ENCODE data around the gene LGALS3BP.
"Not testable (repeated sequence)": the region's sequence is repeated elsewhere in the genome, so short reads cannot be mapped to it uniquely, and the experiment has no call there.

The LGALS3BP gene

GRCh38 chr17:78963378-78963777, 16.3 kb downstream of the LGALS3BP start:
- DNase-seq (ENCODE audit: low read depth) = no peak

DNA sequence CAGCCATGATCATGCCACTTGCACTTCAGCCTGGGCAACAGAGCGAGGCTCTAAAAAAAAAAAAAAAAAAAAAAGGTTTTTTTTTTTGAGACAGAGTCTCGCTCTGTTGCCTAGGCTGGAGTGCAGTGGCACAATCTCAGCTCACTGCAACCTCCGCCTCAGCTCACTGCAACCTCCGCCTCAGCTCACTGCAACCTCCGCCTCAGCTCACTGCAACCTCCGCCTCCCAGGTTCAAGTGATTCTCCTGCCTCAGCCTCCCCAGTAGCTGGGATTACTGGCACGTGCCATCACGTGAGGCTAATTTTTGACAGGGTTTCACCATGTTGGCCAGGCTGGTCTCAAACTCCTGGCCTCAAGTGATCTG, 16.8 kb downstream of the LGALS3BP start:
- not testable (repeated sequence) for DNase-seq (ENCODE audit: low read depth)

DNA sequence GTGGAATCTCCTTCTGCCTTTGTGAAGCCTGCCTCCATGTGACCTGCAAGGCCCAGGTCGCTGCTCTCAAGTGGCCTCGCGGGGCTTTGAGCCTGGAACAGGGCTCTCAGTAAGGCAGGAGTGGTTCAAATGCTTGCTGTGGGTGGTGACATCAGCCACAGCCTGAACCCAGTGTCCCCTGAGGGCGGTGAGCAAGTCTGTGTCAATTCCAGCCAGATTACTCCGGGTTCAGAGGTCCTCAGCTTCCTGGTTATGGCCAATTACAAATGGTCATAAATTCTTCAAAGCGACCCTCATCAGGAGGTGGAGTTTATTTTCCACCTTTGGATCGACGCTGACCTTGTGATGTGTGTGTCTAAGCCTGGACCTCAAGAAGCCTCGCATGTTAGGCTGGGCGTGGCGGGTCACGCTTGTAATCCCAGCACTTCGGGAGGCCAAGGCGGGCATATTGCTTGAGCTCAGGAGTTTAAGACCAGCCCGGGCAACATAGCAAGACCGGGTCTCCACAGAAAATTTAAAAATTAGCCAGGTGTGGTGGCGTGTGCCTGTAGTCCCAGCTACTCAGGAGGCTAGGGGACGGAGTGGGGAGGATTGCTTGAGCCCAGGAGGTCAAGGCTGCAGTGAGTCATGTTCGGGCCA, 17.3 kb downstream of the LGALS3BP start:
- no peak for DNase-seq (ENCODE audit: low read depth)

DNA sequence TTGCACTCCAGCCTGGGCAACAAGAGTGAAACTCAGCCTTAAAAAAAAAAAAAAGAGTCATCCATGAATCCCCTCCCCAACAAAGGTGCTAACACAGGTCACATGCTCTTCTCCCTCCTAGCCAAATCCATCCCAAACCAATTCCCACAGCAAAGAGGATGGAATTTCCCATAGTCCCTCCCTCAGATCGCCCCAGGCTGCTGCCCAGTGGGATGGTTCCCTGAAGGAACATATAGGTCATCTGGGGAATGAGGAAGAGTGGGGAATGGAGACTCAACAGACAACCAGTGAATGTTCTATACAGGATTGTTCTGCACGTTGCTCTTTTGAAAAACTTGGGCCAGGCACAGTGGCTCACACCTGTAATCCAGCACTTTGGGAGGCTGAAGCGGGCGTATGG, 18.2 kb downstream of the LGALS3BP start:
- DNase-seq (ENCODE audit: low read depth) = no peak

DNA sequence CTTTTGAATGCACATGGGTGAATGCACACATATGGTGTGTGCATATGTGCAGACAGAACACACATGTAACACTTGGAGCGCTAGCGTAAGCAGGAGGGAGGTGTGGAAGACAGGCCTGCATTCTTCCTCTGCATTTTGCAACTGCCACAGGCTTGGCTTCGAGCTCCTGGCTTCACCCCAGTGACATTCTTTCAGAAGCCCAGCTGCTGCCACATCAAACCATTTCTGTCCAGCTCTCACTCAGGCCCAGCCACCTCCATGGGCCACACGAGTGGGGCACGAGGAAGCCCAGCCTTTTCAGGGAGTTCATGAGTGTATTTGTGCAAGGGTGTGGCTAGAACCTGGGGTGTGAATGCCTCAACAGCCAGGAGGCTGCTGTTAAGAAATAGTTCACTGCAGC, 18.8 kb downstream of the LGALS3BP start:
- DNase-seq (ENCODE audit: low read depth) = no peak

DNA sequence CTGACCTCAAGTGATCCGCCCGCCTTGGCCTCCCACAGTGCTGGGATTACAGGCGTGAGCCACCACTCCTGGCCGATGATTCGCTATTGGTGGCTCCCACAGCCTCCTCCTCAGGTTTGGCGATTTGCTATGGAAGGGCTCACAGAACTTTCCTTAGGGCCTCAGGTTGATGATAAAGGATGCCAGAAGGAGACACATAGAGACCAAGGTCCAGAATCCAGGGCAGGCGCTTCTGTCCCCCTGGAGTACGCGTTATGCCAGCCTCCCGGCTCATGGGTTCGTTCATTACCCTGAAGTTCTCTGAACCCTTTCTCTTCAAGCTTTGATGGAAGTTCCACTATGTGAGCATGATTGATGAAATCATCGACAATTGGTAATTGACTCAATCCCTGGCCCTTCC, 19.9 kb downstream of the LGALS3BP start:
- no peak for DNase-seq (ENCODE audit: low read depth)

DNA sequence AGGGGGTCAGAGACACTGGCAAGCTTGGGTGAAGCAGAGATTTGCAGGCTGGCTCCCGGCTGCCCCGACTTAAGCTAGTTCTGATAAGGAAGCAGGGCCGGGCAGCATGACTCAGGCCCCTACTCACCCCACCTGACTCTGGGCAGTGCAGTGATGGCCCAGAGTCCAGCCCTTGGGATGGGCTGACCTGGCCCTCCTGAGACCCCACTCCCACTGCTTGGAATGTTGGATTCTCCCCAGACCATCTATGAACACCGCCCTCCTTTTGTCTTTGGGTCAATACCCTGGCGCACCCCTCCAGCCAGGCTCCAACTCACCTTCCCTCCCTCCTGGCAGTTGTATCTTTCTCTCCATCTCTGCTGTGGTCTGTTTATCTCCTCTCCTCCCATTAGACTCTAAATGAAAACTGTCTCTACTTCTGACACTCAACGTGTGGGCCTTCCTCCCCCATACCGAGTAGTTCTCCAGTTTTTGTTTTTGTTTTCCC, 21.0 kb downstream of the LGALS3BP start:
- no peak for DNase-seq (ENCODE audit: low read depth)

DNA sequence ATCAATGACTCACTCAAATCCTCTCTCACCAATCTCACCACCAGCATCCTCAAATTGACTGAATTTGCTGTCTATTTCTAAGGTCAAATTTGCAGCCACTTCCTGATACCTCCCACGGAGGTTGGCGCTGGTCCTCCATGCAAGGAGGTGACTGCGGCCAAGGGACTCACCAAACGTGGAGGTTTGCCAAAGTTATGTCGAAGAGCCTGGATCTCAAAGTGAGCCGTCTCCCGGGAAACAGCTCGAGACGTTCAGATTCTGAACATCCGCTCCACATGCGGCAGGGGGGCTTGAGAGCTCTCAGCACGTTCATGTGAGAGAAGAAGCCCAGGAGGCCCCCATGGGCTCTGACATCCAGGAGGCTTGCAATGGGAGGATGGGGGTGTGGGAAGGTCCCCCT, 22.6 kb downstream of the LGALS3BP start:
- no peak for DNase-seq (ENCODE audit: low read depth)

- no peak for DNase-seq (ENCODE audit: low read depth)
These were observed 23.5 kb downstream of the LGALS3BP start for GRCh38 chr17:78956254-78956653.

DNA sequence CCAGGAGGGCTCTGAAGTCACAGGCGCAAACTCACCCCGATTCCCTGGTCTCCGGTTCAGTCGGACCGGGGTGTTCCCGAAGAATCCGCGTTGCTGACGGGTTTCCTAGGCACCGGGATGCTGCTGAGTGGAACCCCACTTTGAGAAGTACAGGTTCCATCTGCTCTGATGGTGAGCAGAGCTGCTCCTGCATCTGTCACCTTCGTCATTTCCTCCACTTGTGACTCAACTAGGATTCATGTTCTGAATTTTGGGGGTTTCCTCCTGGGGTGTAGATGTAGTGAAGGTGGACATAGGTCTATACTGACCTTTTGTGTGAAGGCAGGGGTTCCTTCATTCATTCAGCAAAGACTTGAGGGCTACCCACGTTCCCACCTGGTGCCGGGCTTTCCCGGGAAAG, 25.0 kb downstream of the LGALS3BP start:
- DNase-seq (ENCODE audit: low read depth) = no peak

GRCh38 chr17:78953356-78954350, 26.1 kb downstream of the LGALS3BP start:
- no peak for DNase-seq (ENCODE audit: low read depth)

DNA sequence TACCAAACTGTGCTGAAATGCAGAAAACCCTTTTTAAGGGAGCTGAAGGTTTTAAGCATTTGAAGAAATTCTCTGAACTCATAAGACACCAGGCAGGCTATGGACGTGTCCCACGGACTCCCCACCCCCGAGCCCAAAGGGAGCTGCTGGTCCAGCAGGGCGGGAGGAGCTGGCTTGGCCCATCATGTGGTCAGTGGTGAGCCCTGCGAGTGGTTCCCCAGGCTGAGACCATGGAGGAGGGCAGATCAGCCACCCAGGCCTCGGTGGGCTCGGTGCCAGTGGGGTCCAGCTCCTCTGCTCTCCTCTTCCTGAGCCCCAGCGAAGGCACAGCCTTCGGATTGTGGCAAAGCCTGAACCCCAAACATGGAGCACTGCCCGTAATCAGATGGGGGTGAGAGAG, 27.0 kb downstream of the LGALS3BP start:
- no peak for DNase-seq (ENCODE audit: low read depth)

DNA sequence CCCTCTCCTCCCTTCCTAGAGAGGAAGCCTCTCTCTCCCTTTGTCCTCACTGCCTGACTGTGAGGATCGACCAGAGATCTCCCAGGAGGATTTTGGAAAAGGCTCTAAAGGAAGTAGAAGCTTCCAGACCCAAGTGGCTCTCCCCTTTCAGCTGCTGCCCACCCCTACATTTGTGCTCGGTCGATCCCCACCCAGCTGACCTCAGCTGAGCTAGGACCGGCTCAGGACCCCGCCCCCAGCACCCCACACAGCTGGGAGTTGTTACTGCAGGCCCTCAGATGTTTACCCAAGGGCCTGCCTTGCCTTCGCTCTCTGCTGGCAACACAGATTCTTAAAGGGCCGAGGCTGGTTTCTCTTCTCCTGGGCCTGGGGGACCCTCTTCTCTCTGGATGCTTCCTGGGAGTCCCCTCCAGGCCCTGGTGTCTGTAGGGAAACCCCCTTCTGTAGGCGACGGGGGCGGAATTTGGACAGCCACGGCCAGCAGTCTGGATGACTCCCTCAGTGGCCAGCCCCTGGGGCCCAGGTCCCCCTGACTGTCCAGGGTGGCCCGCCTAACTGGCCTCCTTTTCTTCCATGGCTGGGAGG, 27.7 kb downstream of the LGALS3BP start:
- DNase-seq (ENCODE audit: low read depth) = no peak

DNA sequence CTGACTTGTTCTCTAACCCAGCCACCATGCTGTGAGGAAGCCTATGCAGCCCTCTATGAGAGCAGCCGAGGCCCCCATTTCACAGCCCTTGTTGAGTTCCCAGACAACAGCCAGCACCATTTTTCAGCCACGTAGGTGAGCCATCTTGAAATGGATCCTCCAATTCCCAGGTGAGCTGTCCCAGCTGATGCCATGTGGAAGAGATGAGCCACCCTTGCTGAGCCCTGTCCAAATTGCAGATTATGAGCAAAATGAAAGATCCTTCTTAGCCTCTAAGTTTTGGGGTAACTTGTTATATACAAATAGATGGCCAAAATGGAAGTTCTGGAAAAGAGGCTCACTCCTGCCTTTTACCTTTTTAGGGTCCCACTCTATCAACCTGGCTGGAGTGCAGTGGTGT, 28.9 kb downstream of the LGALS3BP start:
- no peak for DNase-seq (ENCODE audit: low read depth)

DNA sequence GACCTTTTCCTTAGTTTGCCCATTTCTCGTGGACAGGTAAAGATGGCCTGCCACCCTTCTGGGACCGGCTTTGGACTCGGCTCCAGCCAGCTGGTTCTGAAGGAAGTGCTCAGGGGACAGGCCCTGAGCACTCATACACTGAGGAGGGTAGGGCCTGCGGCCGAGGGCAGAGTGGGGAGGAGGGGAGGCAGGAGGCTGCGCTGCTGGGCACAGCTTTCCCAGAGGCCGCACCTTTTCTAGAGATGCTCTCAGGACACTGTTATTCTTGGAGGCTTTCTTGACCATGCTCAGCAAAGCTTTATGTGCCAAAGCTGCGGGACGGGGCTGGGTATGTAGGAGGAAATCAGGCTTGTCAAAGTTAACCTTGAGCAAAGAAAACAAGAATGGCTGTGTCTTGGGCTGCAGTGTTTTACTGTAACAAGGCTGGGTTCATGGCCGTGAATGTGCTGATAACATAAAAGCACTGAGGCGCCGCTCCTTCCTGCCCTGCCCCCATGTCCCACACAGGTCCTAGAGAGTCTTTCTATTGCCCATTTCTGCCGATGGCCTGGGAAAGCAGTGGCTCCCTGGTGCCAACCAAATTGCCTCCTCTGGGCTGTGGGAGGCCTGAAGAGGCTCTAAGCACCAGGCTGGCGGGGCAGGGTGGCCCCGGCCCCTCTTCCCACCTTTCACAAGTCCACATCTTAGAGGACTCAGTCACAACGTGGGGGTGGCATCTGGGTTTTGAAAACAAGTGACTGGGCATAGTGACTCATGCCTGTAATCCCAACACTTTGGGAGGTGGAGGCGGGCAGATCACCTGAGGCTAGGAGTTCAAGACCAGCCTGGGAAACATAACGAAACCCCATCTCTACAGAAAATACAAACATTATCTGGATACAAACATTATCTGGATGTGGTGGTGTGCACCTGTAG, 32.2 kb downstream of the LGALS3BP start:
- DNase-seq (ENCODE audit: low read depth) = no peak

DNA sequence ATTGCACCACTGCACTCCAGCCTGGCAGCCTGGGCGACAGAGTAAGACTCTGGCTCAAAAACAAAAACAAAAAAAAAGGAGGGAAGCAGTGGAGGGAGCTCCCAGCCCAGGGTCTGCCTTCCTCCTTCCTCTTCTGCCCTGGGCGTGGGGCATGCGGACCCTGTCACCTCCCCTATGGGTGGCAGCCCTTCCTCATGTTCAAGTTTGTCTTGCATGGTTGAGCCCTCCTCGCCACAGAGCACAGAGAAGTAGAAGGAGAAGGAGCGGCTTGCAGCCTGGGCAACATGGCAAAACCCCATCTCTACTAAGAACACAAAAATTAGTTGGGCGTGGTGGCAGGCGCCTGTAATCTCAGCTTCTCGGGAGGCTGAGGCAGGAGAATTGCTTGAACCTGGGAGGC, 33.1 kb downstream of the LGALS3BP start:
- DNase-seq (ENCODE audit: low read depth) = no peak

DNA sequence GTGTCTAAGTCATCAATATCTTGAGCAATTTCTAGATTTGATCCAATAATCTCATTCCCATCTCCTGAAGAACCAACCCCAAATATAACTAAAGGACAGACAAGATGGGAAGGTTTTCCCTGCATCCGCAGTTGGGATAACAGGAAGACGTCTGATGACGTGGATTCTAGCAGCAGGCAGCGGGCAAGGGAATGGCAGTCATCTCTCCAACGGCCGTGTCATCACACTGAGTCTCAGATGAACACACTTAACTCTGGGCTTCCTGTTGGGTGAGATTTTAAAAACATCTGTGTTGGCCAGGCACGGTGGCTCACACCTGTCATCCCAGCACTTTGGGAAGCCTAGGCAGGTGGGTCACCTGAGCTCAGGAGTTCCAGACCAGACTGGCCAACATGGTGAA, 33.6 kb downstream of the LGALS3BP start:
- DNase-seq (ENCODE audit: low read depth) = no peak

DNA sequence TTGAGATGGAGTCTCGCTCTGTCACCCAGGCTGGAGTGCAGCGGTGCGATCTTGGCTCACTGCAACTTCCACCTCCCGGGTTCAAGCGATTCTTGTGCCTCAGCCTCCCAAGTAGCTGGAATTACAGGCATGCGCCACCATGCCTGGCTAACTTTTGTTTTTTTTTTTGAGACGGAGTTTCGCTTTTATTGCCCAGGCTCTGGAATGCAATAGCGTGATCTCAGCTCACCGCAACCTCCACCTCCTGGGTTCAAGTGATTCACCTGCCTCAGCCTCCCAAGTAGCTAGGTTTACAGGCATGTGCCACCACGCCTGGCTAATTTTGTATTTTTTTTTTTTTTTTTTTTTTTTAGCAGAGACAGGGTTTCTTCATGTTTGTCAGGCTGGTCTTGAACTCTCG, 34.3 kb downstream of the LGALS3BP start:
- DNase-seq (ENCODE audit: low read depth) = not testable (repeated sequence)

- DNase-seq (ENCODE audit: low read depth) = no peak
These were observed 34.8 kb downstream of the LGALS3BP start for GRCh38 chr17:78944956-78945355.

DNA sequence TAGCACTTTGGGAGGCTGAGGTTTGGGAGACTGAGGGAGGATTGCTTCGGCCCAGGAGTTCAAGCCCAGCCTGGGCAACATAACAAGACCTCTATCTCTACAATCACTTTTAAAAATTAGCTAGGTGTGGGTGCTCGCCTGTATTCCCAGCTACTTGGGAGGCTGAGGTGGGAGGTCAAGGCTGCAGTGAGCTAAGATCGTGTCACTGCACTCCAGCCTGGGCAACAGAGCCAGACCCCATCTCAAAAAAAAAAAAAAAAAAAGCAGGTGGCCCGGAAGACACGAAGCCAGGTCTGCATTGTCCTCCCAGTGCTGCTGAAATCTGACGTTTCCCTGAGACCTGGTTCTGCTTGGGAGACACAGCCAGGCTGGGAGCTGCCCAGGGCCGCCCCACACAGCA, 35.7 kb downstream of the LGALS3BP start:
- DNase-seq (ENCODE audit: low read depth) = no peak

- DNase-seq (ENCODE audit: low read depth) = no peak
These were observed 39.0 kb downstream of the LGALS3BP start for GRCh38 chr17:78940708-78941107.

- no peak for DNase-seq (ENCODE audit: low read depth)
These were observed 39.5 kb downstream of the LGALS3BP start for GRCh38 chr17:78940258-78940657.

Data from GM04504 (cell line).